Adrenal gland (tissue), 12 donors: ENCODE results near the gene TSPYL2. TPM values are rescaled to one million over a fixed set of nuclear protein-coding genes. Genes with fewer than 3 reads are reported as not detected.
A peak's percentile ranks its signal among the peaks of the same experiment; 100 is the strongest.

ENCODE experiments used
- DNase-seq, 7 donors: peaks; one replicate each; pipeline ENCODE4 v3.0.0-alpha.2; 2019 to 2020
- H3K27ac ChIP-seq, 5 donors: fragments of 200-600 bp; sonication (generic) in 4 of 5; 1 replicate in 3 of 5; 2 replicates in 2 of 5; pipeline versions ENCODE4 v1.5.1 to v1.8.0; 2016 to 2020; ENCODE audit warnings: mild to moderate bottlenecking in 1 of 5
- H3K27me3 ChIP-seq: fragments of 200-600 bp; 2 replicates; pipeline ENCODE4 v1.8.0; 2021
- H3K36me3 ChIP-seq, 2 donors: fragments of 200-600 bp; replicated peaks in 1 of 2; 1 replicate in 1 of 2; 2 replicates in 1 of 2; pipeline versions ENCODE4 v1.5.1 to v1.8.0; 2018 to 2022
- H3K4me1 ChIP-seq, 2 donors: fragments of 200-600 bp; replicated peaks in 1 of 2; 1 replicate in 1 of 2; 2 replicates in 1 of 2; pipeline versions ENCODE4 v1.5.1 to v1.8.0; 2018 to 2021
- H3K4me3 ChIP-seq, 4 donors: fragments of 200-600 bp; sonication (generic) in 3 of 4; one replicate each; pipeline ENCODE4 v1.5.1; 2016 to 2018
- H3K9me3 ChIP-seq, 3 donors: fragments of 200-600 bp; sonication (generic) in 1 of 3; replicated peaks in 1 of 3; 1 replicate in 2 of 3; 2 replicates in 1 of 3; pipeline versions ENCODE4 v1.5.1 to v1.8.0; 2016 to 2021
- CTCF ChIP-seq, 6 experiments: fragments of 450-650 bp in 4 of 6; fragments of 200-600 bp in 2 of 6; sonication (generic) in 1 of 6; IDR thresholded peaks; 1 replicate in 5 of 6; 2 replicates in 1 of 6; pipeline versions ENCODE4 v1.5.1 to v1.8.0; 2016 to 2021; ENCODE audit warnings: antibody characterized with exemption in 6 of 6, mild to moderate bottlenecking in 2 of 6, moderate library complexity in 1 of 6
- POLR2A ChIP-seq, 2 donors: fragments of 450-650 bp; IDR thresholded peaks; one replicate each; pipeline ENCODE4 v1.6.1; 2017; ENCODE audit warnings: antibody characterized with exemption in 2 of 2, mild to moderate bottlenecking in 2 of 2, moderate library complexity in 1 of 2
- WGBS, 4 donors: extraction: QIAGEN DNeasy Blood & Tissue Kit in 2 of 4; methylation state at CpG; one replicate each; pipeline versions ENCODE4 v1.1.5 to v1.1.7; 2013 to 2017; 5-methylcytosine and 5-hydroxymethylcytosine counted together
- intact Hi-C, 2 donors: fragments of 100-400 bp; cut with DNase I; formaldehyde crosslinking; loops; one replicate each; pipeline versions ENCODE4 v1.14.1 to v1.15.0; 2022 to 2023
- polyA plus RNA-seq, 3 donors: library from polyadenylated mRNA; stranded (reverse); fragments of 200-250 nt in 2 of 3; fragments of 350-450 nt in 1 of 3; fragmentation: Illumina TruSeq in 1 of 3; extraction: RNeasy Lipid Tissue Mini Kit (QIAGEN cat#74804) in 1 of 3; gene quantifications; one replicate each; pipeline ENCODE4 v1.2.3, GENCODE V29; 2013 to 2014
- total RNA-seq, 9 donors: library from RNA; depleted of rRNA in 4 of 9; stranded (reverse); fragments of >200 nt in 4 of 9; fragments of 120-200 nt in 1 of 9; fragmentation: NEBNext Ultra II Directional in 1 of 9; extraction: Animal tissue kit (Norgen Biotek cat#: 25700) in 1 of 9; gene quantifications; one replicate each; pipeline versions ENCODE4 v1.1.0 to v1.2.4, GENCODE V29; 2013 to 2023
- donor health status: healthy with polysubstance abuse.
- donor health status: Bipolar disorder and iron deficiency.
- donor health status: DM: yes; HTN: yes; CAD: no.
- donor health status: DM: no; HTN: no; CAD: no.
- donor health status: DM: no; HTN: no; CAD: no.
- donor health status: DM: yes; HTN: yes; CAD: no.

The TSPYL2 gene
- total and polyA plus RNA-seq, 12 donors: 35.5 to 536 (median 90.7) TPM

- WGBS, 4 donors: 84 to 90% (median 85%) methylated on average over 5 of the region's 5 CpGs
- intact Hi-C loops: no loop called here
- TF ChIP-seq POLR2A (IDR thresholded peaks at IDR 0.05): no peak
- no peak for TF ChIP-seq CTCF (IDR thresholded peaks at IDR 0.05)
- no peaks in the 10 kb centered on the region for H3K4me1 ChIP-seq
- H3K9me3 ChIP-seq: no peaks in the 10 kb centered on the region
- H3K36me3 ChIP-seq: no peaks in the 10 kb centered on the region
- H3K4me3 ChIP-seq: no peak overlapping the region
- H3K27me3 ChIP-seq: peaks cover 13% of the 10 kb centered on the region
- H3K27ac ChIP-seq: no peak overlapping the region
- DNase-seq: no peak
Observed at GRCh38 chrX:53044995-53045394, 37.2 kb upstream of the TSPYL2 start.

GRCh38 chrX:53047228-53047627 lies 34.9 kb upstream of the TSPYL2 start:
- Histone ChIP-seq H3K4me1 (no peaks in the 10 kb centered on the region), H3K27ac (no peak overlapping the region), H3K9me3 (no peaks in the 10 kb centered on the region), H3K27me3 (peaks cover 6% of the 10 kb centered on the region), H3K4me3 (no peak overlapping the region), H3K36me3 (no peaks in the 10 kb centered on the region)
- DNase-seq: no peak
- intact Hi-C loops: no loop called here
- TF ChIP-seq CTCF (IDR thresholded peaks at IDR 0.05) (peak in 2 of 6 experiments; percentile 4 to 10), POLR2A (IDR thresholded peaks at IDR 0.05) (no peak)
- WGBS, 4 donors: 80 to 86% (median 82%) methylated on average over 6 of the region's 6 CpGs

DNA sequence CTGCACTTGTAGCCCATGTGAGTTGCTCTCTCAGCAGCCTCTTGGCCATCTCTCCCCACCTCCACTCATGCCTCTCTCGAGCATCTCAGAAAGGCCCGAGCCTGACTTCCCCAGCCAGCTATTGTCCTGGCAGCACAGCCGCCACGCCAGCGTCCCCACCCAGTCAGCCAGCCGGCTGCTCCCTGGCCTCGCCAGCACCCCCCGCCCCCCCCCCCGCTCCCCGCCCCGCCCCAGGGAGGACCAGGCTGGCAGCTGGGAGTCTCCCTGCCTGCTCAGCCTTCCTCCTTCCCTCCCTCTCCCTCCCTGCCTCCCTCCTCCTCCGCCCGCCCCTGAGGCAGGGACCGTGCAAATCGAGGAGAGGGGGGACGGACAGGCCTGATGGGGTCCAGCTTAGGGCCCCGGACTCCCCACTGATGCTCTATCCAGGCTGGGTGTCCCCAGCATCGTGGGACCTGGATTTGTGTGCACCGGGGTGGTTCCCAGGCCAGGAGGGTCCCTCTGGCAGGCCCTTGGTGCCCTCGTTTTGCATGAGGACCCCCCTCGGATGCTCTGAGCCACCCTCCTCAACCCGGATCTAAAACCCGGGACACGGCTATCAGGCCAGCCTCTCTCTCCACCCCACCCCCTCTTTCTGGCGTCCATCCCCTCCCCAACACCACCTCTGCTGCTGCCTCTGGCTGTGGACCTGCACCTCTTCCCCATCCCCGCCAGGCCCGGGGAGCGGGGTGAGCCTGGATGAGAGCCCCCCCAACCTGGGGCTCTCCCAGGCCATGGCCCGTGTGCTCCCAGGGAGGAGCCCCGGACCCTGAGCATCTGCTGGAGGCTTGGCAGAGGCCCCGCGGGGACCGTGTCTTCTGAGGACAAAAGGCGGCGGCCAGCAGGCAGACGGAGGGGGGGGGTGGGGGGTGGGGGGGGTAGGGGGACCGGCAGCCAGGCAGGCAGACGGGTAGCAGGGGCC lies 33.7 kb upstream of the TSPYL2 start, which contains the start of gene GPR173:
TSS of gene GPR173 (plus strand) at position 621 of the 958 bp plus-strand sequence. CDS start 27,833 bp downstream, outside the sequence.
- WGBS, 4 donors: 2 to 27% (median 3%) methylated on average over 9 to 32 of the region's 38 CpGs
- Histone ChIP-seq H3K9me3 (no peaks in the 10 kb centered on the region), H3K4me1 (no peaks in the 10 kb centered on the region), H3K27ac (no peak within 1 kb of the TSS), H3K36me3 (no peaks in the 10 kb centered on the region), H3K27me3 (peaks cover 4% of the 10 kb centered on the region), H3K4me3 (peak within 1 kb of the TSS in 1 of 4 donors; percentile 50)
- DNase-seq: peak; percentile 7 to 59 (median 35)
- intact Hi-C loops: no loop called here
- no peak for TF ChIP-seq CTCF (IDR thresholded peaks at IDR 0.05)
- no peak for TF ChIP-seq POLR2A (IDR thresholded peaks at IDR 0.05)

DNA sequence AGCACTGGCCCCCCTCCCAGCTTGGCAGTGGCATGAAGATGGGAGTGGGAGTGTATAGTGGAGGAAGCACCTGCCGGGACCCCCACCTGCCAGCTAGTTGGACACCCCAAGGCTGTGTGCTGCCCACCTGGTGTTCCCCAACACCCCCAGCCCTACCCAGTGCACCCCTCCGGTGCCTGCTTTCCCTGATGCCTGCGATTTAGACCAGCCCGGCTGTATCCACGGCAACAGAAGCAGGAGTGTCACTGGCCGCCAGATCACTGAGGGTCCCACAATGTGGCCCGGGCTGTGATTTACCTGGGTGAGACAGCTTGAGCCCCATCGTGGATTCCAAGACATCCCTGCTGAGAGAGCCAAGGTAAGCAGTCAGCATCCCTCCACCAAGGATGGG lies 33.0 kb upstream of the TSPYL2 start:
- Histone ChIP-seq H3K9me3 (no peaks in the 10 kb centered on the region), H3K4me3 (peak overlapping the region in 1 of 4 donors; percentile 50), H3K27ac (no peak overlapping the region), H3K36me3 (no peaks in the 10 kb centered on the region), H3K27me3 (no peaks in the 10 kb centered on the region), H3K4me1 (no peaks in the 10 kb centered on the region)
- WGBS, 4 donors: 16 to 44% (median 17%) methylated on average over 1 to 8 of the region's 8 CpGs; no CpG with 5 or more reads in 1 of the 4 donors
- DNase-seq: no peak
- TF ChIP-seq CTCF (IDR thresholded peaks at IDR 0.05): no peak
- TF ChIP-seq POLR2A (IDR thresholded peaks at IDR 0.05): no peak
- intact Hi-C loops: no loop called here
